GM13977 (cell line): ENCODE data around the gene RCBTB1.
A peak's percentile ranks its signal among the peaks of the same experiment; 100 is the strongest.

Source experiments
- DNase-seq: peaks from one replicate; pipeline ENCODE4 v3.0.0; 2012; ENCODE audit warnings: low spot score
- in situ Hi-C: fragments of 300-500 bp; cut with MboI; formaldehyde crosslinking; loops from one replicate; pipeline ENCODE4 v1.12.0; 2022; ENCODE audit warnings: low sequenced_read_pairs, low pct_unique_long_range_greater_than_20kb, mixed read lengths, inconsistent platforms; ENCODE audit not compliant: unreplicated experiment
- TF ChIP-seq, protein P1 (sequence below): IDR thresholded peaks from 2 replicates; pipeline ENCODE4 v1.5.1; 2012; ENCODE audit warnings: mild to moderate bottlenecking, control low read depth; ENCODE audit not compliant: insufficient read depth; ENCODE audit errors: extremely low read depth, missing control alignments

The RCBTB1 gene

DNA sequence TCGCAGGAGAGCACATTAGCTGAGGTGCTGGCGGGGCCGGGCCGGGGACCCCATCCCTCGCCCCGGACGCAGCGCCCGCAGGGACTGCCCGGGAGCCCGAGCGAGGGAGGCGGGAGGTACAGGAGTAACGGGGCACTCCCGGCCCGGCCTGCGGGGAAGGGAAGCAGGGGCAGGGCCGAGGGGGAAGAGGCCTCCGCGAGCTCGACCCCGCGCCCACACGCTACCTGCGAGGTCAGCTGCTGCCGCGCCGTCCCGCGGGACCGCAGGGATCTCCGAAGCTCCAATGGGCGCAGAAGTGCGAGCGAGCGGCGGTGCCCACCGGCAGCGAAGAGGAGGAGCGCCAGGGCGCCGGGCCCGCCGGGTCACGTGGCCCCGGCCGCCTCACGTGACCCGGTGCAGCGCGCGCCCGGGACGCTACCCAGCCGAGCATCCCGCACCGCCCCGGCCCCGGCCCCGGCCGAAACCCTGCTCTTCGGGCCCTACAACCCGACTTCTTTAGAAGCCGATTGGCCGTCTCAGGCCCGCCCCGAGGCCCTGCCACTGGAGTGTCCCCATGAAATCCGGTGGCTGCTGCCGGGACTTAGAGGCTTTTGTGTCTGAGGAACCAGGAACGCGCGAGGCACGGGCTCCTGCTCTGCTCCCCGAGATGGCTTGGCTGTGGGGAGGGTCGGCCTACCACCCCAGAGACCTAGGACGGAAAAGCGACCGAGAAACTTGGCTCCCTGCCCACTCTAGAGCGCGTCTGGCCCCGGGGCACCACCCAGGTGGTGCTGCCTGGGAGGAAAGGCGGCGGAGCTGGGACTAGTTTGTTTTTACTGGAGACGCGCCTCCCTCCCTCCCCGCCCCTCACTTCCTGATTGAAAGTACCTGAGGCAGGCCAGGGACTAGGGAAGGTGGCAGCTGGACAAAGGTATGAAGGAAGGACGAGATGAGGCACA, at the start of gene RCBTB1:
RCBTB1 (minus strand) TSS at position 339 of the 938 bp plus-strand sequence. CDS start 18,279 bp downstream, outside the sequence.
- TF ChIP-seq, protein P1, sequence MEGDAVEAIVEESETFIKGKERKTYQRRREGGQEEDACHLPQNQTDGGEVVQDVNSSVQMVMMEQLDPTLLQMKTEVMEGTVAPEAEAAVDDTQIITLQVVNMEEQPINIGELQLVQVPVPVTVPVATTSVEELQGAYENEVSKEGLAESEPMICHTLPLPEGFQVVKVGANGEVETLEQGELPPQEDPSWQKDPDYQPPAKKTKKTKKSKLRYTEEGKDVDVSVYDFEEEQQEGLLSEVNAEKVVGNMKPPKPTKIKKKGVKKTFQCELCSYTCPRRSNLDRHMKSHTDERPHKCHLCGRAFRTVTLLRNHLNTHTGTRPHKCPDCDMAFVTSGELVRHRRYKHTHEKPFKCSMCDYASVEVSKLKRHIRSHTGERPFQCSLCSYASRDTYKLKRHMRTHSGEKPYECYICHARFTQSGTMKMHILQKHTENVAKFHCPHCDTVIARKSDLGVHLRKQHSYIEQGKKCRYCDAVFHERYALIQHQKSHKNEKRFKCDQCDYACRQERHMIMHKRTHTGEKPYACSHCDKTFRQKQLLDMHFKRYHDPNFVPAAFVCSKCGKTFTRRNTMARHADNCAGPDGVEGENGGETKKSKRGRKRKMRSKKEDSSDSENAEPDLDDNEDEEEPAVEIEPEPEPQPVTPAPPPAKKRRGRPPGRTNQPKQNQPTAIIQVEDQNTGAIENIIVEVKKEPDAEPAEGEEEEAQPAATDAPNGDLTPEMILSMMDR = no peak
- in situ Hi-C loops = no loop called here
- peak; percentile 97 for DNase-seq

GRCh38 chr13:49633710-49634109, 48.4 kb upstream of the RCBTB1 start:
- TF ChIP-seq, protein P1 = no peak
- no peak for DNase-seq
- in situ Hi-C loops = no loop called here

- TF ChIP-seq, protein P1 = no peak
- no peak for DNase-seq
- in situ Hi-C loops = no loop called here
Measured at GRCh38 chr13:49632156-49632555, 46.8 kb upstream of the RCBTB1 start.

GRCh38 chr13:49630580-49630979, 45.2 kb upstream of the RCBTB1 start:
- TF ChIP-seq, protein P1 = no peak
- DNase-seq = no peak
- in situ Hi-C loops = no loop called here

- TF ChIP-seq, protein P1 = no peak
- in situ Hi-C loops = no loop called here
Measured at GRCh38 chr13:49629947-49630346, 44.6 kb upstream of the RCBTB1 start.

GRCh38 chr13:49629196-49629938, 44.0 kb upstream of the RCBTB1 start:
- no peak for DNase-seq
- TF ChIP-seq, protein P1 = no peak
- in situ Hi-C loops = no loop called here

More at GRCh38 chr13:49629947-49630346, 44.6 kb upstream of the RCBTB1 start:
- no peak for DNase-seq
